Left lung (tissue), 10 donors: ENCODE data around the gene FXN. TPM values are rescaled to one million over a fixed set of nuclear protein-coding genes. Genes with fewer than 3 reads are reported as not detected.
A peak's percentile ranks its signal among the peaks of the same experiment; 100 is the strongest.

Experiments
- ATAC-seq: fragments of 200-7000 bp; cut with Tn5 transposase; one replicate; pipeline ENCODE4 v1.9.1; 2020; ENCODE audit warnings: moderate library complexity
- DNase-seq, 4 donors: peaks; one replicate each; pipeline ENCODE4 v3.0.0-alpha.2; 2013 to 2020
- H3K27ac ChIP-seq, 2 donors: fragments of 200-600 bp; sonication (generic) in 1 of 2; one replicate each; pipeline versions ENCODE4 v1.5.0 to v1.8.0; 2020 to 2021
- H3K27me3 ChIP-seq, 2 donors: fragments of 200-600 bp; sonication (generic) in 1 of 2; one replicate each; pipeline versions ENCODE4 v1.5.0 to v1.8.0; 2020 to 2021
- H3K36me3 ChIP-seq, 2 donors: fragments of 200-600 bp; sonication (generic) in 1 of 2; one replicate each; pipeline versions ENCODE4 v1.5.0 to v1.8.0; 2020 to 2021
- H3K4me1 ChIP-seq, 2 donors: fragments of 200-600 bp; one replicate each; pipeline ENCODE4 v1.8.0; 2021
- H3K4me3 ChIP-seq, 2 donors: fragments of 200-600 bp; sonication (generic) in 1 of 2; one replicate each; pipeline versions ENCODE4 v1.5.0 to v1.8.0; 2020 to 2021; ENCODE audit warnings: mild to moderate bottlenecking in 1 of 2
- H3K9me3 ChIP-seq, 2 donors: fragments of 200-600 bp; sonication (generic) in 1 of 2; one replicate each; pipeline versions ENCODE4 v1.5.0 to v1.8.0; 2020 to 2021
- CTCF ChIP-seq, 2 donors: fragments of 200-600 bp; sonication (generic) in 1 of 2; IDR thresholded peaks; one replicate each; pipeline versions ENCODE4 v1.5.0 to v1.8.0; 2021; ENCODE audit warnings: antibody characterized with exemption in 2 of 2
- intact Hi-C, 2 donors: fragments of 100-400 bp; cut with DNase I; formaldehyde crosslinking; loops; one replicate each; pipeline versions ENCODE4 v1.11.2 to v1.14.2; 2022
- polyA plus RNA-seq, 6 donors: library from polyadenylated mRNA; unstranded; fragments of 120-200 nt; gene quantifications; one replicate each; pipeline ENCODE4 v1.2.1, GENCODE V29; 2013; ENCODE audit not compliant: insufficient read length in 6 of 6
- total RNA-seq, 2 donors: library from RNA; stranded (reverse); fragmentation: NEBNext Ultra II Directional; extraction: Animal tissue kit (Norgen Biotek cat#: 25700); gene quantifications; one replicate each; pipeline ENCODE4 v1.2.1, GENCODE V29; 2021
- donor health status: DM: no; HTN: yes; CAD: no.
- donor health status: DM: no; HTN: no; CAD: no.

Gene FXN
- total and polyA plus RNA-seq, 8 donors: 11.0 to 24.2 (median 22.3) TPM

- TF ChIP-seq CTCF (IDR thresholded peaks at IDR 0.05): no peak
- Histone ChIP-seq H3K36me3 (no peaks in the 10 kb centered on the region), H3K27me3 (no peaks in the 10 kb centered on the region), H3K27ac (no peak overlapping the region), H3K4me1 (peaks cover 0 to 7% of the 10 kb centered on the region in 2 donors), H3K9me3 (no peaks in the 10 kb centered on the region), H3K4me3 (no peak overlapping the region)
- ATAC-seq: no peak
- DNase-seq: no peak
- intact Hi-C loops: no loop called here
Measured at GRCh38 chr9:69141851-69142250, 106.3 kb downstream of the FXN start.

- ATAC-seq: no peak
- H3K36me3 ChIP-seq: no peaks in the 10 kb centered on the region
- H3K4me1 ChIP-seq: peaks cover 0 to 7% of the 10 kb centered on the region in 2 donors
- intact Hi-C loops: no loop called here
- no peaks in the 10 kb centered on the region for H3K9me3 ChIP-seq
- DNase-seq: no peak
- no peak overlapping the region for H3K4me3 ChIP-seq
- no peaks in the 10 kb centered on the region for H3K27me3 ChIP-seq
- peak overlapping the region in 1 of 2 donors; percentile 9 for H3K27ac ChIP-seq
- TF ChIP-seq CTCF (IDR thresholded peaks at IDR 0.05): no peak
Measured at GRCh38 chr9:69143291-69143690, 107.7 kb downstream of the FXN start.

DNA sequence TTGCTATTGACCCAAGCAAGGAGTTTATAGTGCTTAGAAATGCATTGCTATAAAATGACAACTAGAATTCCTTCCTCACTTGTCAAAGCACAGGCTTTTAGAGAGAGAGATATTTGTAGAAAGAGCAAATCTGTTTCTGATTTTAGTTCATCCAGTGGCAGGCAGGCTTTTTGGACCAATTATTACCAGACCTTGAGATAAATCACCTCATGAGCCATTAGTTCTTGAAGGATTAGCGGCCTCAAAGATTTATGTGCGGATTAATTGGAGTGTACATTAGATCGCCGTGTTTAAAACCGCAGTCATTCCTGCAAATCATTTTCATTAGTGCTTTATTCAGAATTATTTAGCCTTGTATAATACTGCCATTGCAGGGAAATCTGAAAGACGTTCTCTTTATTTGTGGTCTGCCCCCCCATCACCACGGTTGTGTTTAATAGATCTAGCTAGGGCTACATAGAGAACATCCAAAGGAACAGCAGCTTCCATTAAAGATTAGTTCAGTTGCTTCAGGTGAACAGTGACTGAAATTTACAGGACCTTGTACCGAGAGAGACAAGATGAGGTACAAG lies 109.7 kb downstream of the FXN start:
- intact Hi-C loops: no loop called here
- no peak for DNase-seq

DNA sequence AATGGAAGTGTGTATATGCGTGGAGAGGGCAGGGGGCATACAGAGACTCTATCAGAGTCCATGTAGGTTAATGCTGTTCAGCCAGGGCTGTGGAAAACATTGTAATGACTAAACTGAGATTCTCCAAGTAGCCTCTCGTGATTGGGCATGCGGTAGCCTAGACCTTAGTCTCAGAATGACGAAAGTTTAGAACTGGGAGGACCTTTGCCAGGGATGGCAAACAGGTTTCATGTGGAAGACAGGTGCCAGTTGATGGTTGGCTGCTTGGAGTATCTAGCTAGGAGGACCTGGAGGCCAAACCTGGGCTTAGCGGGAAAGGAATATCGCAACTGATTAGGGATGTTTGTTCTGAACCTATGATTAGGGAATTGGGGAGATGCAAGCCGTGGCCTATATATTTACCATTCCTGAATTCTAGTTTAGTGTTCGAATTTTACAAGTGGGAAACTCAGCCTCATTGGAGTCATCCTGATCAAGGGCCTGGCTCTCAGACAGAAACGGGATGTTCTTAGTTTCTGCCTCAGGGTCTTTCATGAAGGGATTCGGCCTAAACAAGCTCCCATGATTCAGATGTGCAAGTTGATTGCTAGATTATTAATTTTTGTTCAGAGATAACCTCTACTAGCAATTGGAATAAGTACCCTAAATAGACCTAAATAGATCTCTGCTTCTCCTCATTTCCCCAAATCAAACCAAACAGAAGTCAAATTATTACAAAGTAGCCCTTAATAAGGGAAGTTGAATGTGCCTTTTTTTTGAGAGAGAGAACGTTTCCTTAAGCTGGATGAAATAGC lies 111.7 kb downstream of the FXN start:
- peaks cover 14 to 22% of the 10 kb centered on the region in 2 donors for H3K4me1 ChIP-seq
- intact Hi-C loops: no loop called here
- no peaks in the 10 kb centered on the region for H3K9me3 ChIP-seq
- H3K36me3 ChIP-seq: no peaks in the 10 kb centered on the region
- no peak overlapping the region for H3K4me3 ChIP-seq
- ATAC-seq (no peak), DNase-seq (no peak)
- TF ChIP-seq CTCF (IDR thresholded peaks at IDR 0.05): no peak
- H3K27ac ChIP-seq: no peak overlapping the region
- no peaks in the 10 kb centered on the region for H3K27me3 ChIP-seq

More for the DNA sequence above, 109.7 kb downstream of the FXN start:
- TF ChIP-seq CTCF (IDR thresholded peaks at IDR 0.05): no peak
- Histone ChIP-seq H3K9me3 (no peaks in the 10 kb centered on the region), H3K4me1 (peaks cover 11 to 22% of the 10 kb centered on the region in 2 donors), H3K27ac (no peak overlapping the region), H3K4me3 (no peak overlapping the region), H3K27me3 (no peaks in the 10 kb centered on the region), H3K36me3 (no peaks in the 10 kb centered on the region)
- no peak for ATAC-seq

GRCh38 chr9:69149321-69149807 lies 113.8 kb downstream of the FXN start:
- peak in 1 of 2 donors; percentile 20 for TF ChIP-seq CTCF (IDR thresholded peaks at IDR 0.05)
- Histone ChIP-seq H3K9me3 (no peaks in the 10 kb centered on the region), H3K4me3 (no peak overlapping the region), H3K36me3 (no peaks in the 10 kb centered on the region), H3K27me3 (no peaks in the 10 kb centered on the region), H3K4me1 (peaks cover 16 to 18% of the 10 kb centered on the region in 2 donors), H3K27ac (peak overlapping the region; percentile 48 to 55)
- intact Hi-C loops: no loop called here
- peak; percentile 45 for ATAC-seq
- DNase-seq: peak in 1 of 4 donors; percentile 54
